Gastrocnemius medialis (tissue), 4 donors: Measurements from ENCODE around the gene FHIP1B. TPM values are rescaled to one million over a fixed set of nuclear protein-coding genes. Genes with fewer than 3 reads are reported as not detected.

Experiments
- ATAC-seq, 2 donors: fragments of 150-250 bp; one replicate each; pipeline ENCODE4 v1.9.1; 2016
- DNase-seq, 2 donors: peaks; one replicate each; pipeline ENCODE4 v3.0.0-alpha.2; 2019
- H3K27ac ChIP-seq, 4 donors: fragments of 200-600 bp; sonication (generic); 1 replicate in 1 of 4; 2 replicates in 3 of 4; pipeline ENCODE4 v1.5.1; 2016 to 2018; ENCODE audit warnings: mild to moderate bottlenecking in 2 of 4, moderate library complexity in 1 of 4
- H3K27me3 ChIP-seq, 3 donors: fragments of 200-600 bp; sonication (generic) in 2 of 3; 1 replicate in 1 of 3; 2 replicates in 2 of 3; pipeline versions ENCODE4 v1.5.1 to v1.6.0; 2016 to 2019; ENCODE audit warnings: mild to moderate bottlenecking in 1 of 3, moderate library complexity in 1 of 3
- H3K36me3 ChIP-seq, 2 donors: fragments of 200-600 bp; sonication (generic) in 1 of 2; one replicate each; pipeline ENCODE4 v1.5.1; 2017 to 2018
- H3K4me1 ChIP-seq, 2 donors: fragments of 200-600 bp; sonication (generic) in 1 of 2; one replicate each; pipeline ENCODE4 v1.5.1; 2016 to 2017; ENCODE audit warnings: mild to moderate bottlenecking in 2 of 2
- H3K4me3 ChIP-seq, 4 donors: fragments of 200-600 bp; sonication (generic) in 3 of 4; 1 replicate in 1 of 4; 2 replicates in 3 of 4; pipeline ENCODE4 v1.5.1; 2016 to 2019; ENCODE audit warnings: mild to moderate bottlenecking in 2 of 4
- H3K9me3 ChIP-seq, 3 donors: fragments of 200-600 bp; sonication (generic) in 2 of 3; 1 replicate in 1 of 3; 2 replicates in 2 of 3; pipeline ENCODE4 v1.5.1; 2016 to 2019
- CTCF ChIP-seq, 5 experiments: fragments of 450-650 bp in 3 of 5; fragments of 200-600 bp in 2 of 5; sonication (generic) in 2 of 5; IDR thresholded peaks in 4 of 5; conservative IDR thresholded peaks in 1 of 5; 1 replicate in 4 of 5; 2 replicates in 1 of 5; pipeline ENCODE4 v1.5.1; 2016 to 2019; ENCODE audit warnings: antibody characterized with exemption in 5 of 5, mild to moderate bottlenecking in 3 of 5, moderate library complexity in 3 of 5
- POLR2A ChIP-seq, 2 donors: fragments of 450-650 bp; IDR thresholded peaks; one replicate each; pipeline ENCODE4 v1.6.1; 2017; ENCODE audit warnings: antibody characterized with exemption in 2 of 2, mild to moderate bottlenecking in 2 of 2, moderate library complexity in 2 of 2
- in situ Hi-C, 4 donors: fragments of 200-750 bp; cut with MboI; loops; one replicate each; pipeline versions ENCODE4 v1.15.0 to v1.8.0; 2017; ENCODE audit warnings: low sequenced_read_pairs in 4 of 4
- intact Hi-C: fragments of 100-400 bp; cut with DNase I; formaldehyde crosslinking; loops from one replicate; pipeline ENCODE4 v1.15.1; 2023; ENCODE audit warnings: low total_unique reads
- total RNA-seq, 4 donors: library from RNA; depleted of rRNA; stranded (reverse); fragments of >200 nt; gene quantifications; one replicate each; pipeline versions ENCODE4 v1.1.0 to v1.2.3, GENCODE V29; 2016

Gene FHIP1B
- total RNA-seq, 4 donors from 2014 or later: 23.9 to 41.7 (median 33.9) TPM

GRCh38 chr11:6240139-6240538, 5.7 kb upstream of the FHIP1B start:
- DNase-seq: no peak
- TF ChIP-seq CTCF (IDR thresholded peaks at IDR 0.05 in 4 of 5, conservative IDR thresholded peaks at IDR 0.05 in 1 of 5) (no peak), POLR2A (IDR thresholded peaks at IDR 0.05) (no peak)
- H3K36me3 ChIP-seq: no peaks in the 10 kb centered on the region
- H3K9me3 ChIP-seq: no peaks in the 10 kb centered on the region
- no peak for ATAC-seq
- no peaks in the 10 kb centered on the region for H3K27me3 ChIP-seq
- intact Hi-C loops (no loop called here), in situ Hi-C loops (loop anchor here (10.0 to 25.0 kb wide), 3 partner anchors 115 to 247 kb away; partner anchors contain the start of genes ARFIP2 (in 3 of the 4), DNHD1 (in 3 of the 4) and TIMM10B (in 3 of the 4))
- no peak overlapping the region for H3K27ac ChIP-seq
- peaks cover 0 to 8% of the 10 kb centered on the region in 2 donors for H3K4me1 ChIP-seq
- no peak overlapping the region for H3K4me3 ChIP-seq

- Histone ChIP-seq H3K27ac (no peak within 1 kb of the TSS), H3K9me3 (no peaks in the 10 kb centered on the region), H3K36me3 (no peaks in the 10 kb centered on the region), H3K4me3 (no peak within 1 kb of the TSS), H3K27me3 (no peaks in the 10 kb centered on the region), H3K4me1 (peaks cover 1 to 10% of the 10 kb centered on the region in 2 donors)
- no peak for ATAC-seq
- intact Hi-C loops (loop anchor here (5.0 to 10.0 kb wide), 2 partner anchors 243 to 366 kb away; partner anchors contain the start of genes ARFIP2, ILK, RRP8 and TIMM10B), in situ Hi-C loops (loop anchor here (10.0 to 25.0 kb wide), 3 partner anchors 123 to 376 kb away; partner anchors contain the start of genes ARFIP2 (in 3 of the 4), DNHD1 (in 3 of the 4), TIMM10B (in 3 of the 4) and TAF10 (in 1 of the 4))
- DNase-seq: no peak
- no peak for TF ChIP-seq CTCF (IDR thresholded peaks at IDR 0.05 in 4 of 5, conservative IDR thresholded peaks at IDR 0.05 in 1 of 5)
- no peak for TF ChIP-seq POLR2A (IDR thresholded peaks at IDR 0.05)
Measured at GRCh38 chr11:6238902-6239301, 4.5 kb upstream of the FHIP1B start, which contains the start of gene CNGA4. CNGA4 (plus strand) TSS chr11:6239089; CDS start chr11:6239207, 118 bp downstream.

- TF ChIP-seq POLR2A (IDR thresholded peaks at IDR 0.05) (no peak), CTCF (IDR thresholded peaks at IDR 0.05 in 4 of 5, conservative IDR thresholded peaks at IDR 0.05 in 1 of 5) (no peak)
- Histone ChIP-seq H3K4me1 (peaks cover 12 to 20% of the 10 kb centered on the region in 2 donors), H3K27me3 (no peaks in the 10 kb centered on the region), H3K27ac (no peak overlapping the region), H3K36me3 (no peaks in the 10 kb centered on the region), H3K4me3 (no peak overlapping the region), H3K9me3 (no peaks in the 10 kb centered on the region)
- intact Hi-C loops: loop anchor here (5.0 to 10.0 kb wide), 2 partner anchors 244 to 367 kb away; partner anchors contain the start of genes ARFIP2, ILK, RRP8 and TIMM10B
- DNase-seq (no peak), ATAC-seq (no peak)
- in situ Hi-C loops: loop anchor here (10.0 to 25.0 kb wide), 3 partner anchors 124 to 377 kb away; partner anchors contain the start of genes ARFIP2 (in 3 of the 4), DNHD1 (in 3 of the 4), TIMM10B (in 3 of the 4) and TAF10 (in 1 of the 4)
Measured at GRCh38 chr11:6237761-6238302, 3.4 kb upstream of the FHIP1B start.

GRCh38 chr11:6237266-6237665, 2.8 kb upstream of the FHIP1B start:
- Histone ChIP-seq H3K9me3 (no peaks in the 10 kb centered on the region), H3K27ac (no peak overlapping the region), H3K36me3 (no peaks in the 10 kb centered on the region), H3K27me3 (no peaks in the 10 kb centered on the region), H3K4me3 (no peak overlapping the region), H3K4me1 (peaks cover 14 to 24% of the 10 kb centered on the region in 2 donors)
- in situ Hi-C loops: loop anchor here (10.0 to 25.0 kb wide), 3 partner anchors 125 to 378 kb away; partner anchors contain the start of genes ARFIP2 (in 3 of the 4), DNHD1 (in 3 of the 4), TIMM10B (in 3 of the 4) and TAF10 (in 1 of the 4)
- TF ChIP-seq CTCF (IDR thresholded peaks at IDR 0.05 in 4 of 5, conservative IDR thresholded peaks at IDR 0.05 in 1 of 5) (no peak), POLR2A (IDR thresholded peaks at IDR 0.05) (no peak)
- intact Hi-C loops: loop anchor here (5.0 to 10.0 kb wide), 2 partner anchors 245 to 368 kb away; partner anchors contain the start of genes ARFIP2, ILK, RRP8 and TIMM10B
- no peak for DNase-seq
- no peak for ATAC-seq
